HepG2 (cell line): Measurements from ENCODE around the gene SERTAD2. TPM values are rescaled to one million over a fixed set of nuclear protein-coding genes. Genes with fewer than 3 reads are reported as not detected.

Source experiments
- AGO2 ChIP-seq: fragments of 200-400 bp; formaldehyde crosslinking; optimal IDR thresholded peaks from 2 replicates; pipeline ENCODE3; 2017; ENCODE audit warnings: mild to moderate bottlenecking, low read depth, low read length, moderate library complexity
- ATF5 ChIP-seq: sonication (generic); formaldehyde crosslinking; IDR thresholded peaks from 2 replicates; pipeline ENCODE4 v1.4.0; 2020; ENCODE audit warnings: mild to moderate bottlenecking, low read depth, missing genetic modification reagents
- CEBPG ChIP-seq: IDR thresholded peaks from 2 replicates; pipeline ENCODE4 v1.6.1; 2016
- CHD2 ChIP-seq: IDR thresholded peaks from 2 replicates; pipeline ENCODE4 v1.6.1; 2011; ENCODE audit warnings: low read depth, low read length, improper control_type of control experiment
- CREB3 ChIP-seq: sonication (generic); formaldehyde crosslinking; IDR thresholded peaks from 2 replicates; pipeline ENCODE4 v1.5.0; 2020; ENCODE audit warnings: missing genetic modification reagents
- GATAD2A ChIP-seq: IDR thresholded peaks from 2 replicates; pipeline ENCODE4 v1.6.1; 2016
- HNRNPL ChIP-seq: fragments of 200-400 bp; formaldehyde crosslinking; IDR thresholded peaks from 2 replicates; pipeline ENCODE4 v1.6.1; 2017; ENCODE audit warnings: mild to moderate bottlenecking, low read depth, low read length
- HNRNPLL ChIP-seq: fragments of 200-400 bp; formaldehyde crosslinking; IDR thresholded peaks from 2 replicates; pipeline ENCODE4 v1.6.1; 2017; ENCODE audit warnings: mild to moderate bottlenecking, low read depth, low read length; ENCODE audit not compliant: poor library complexity, severe bottlenecking
- MATR3 ChIP-seq: sonication (generic); formaldehyde crosslinking; IDR thresholded peaks from 2 replicates; pipeline ENCODE4 v1.4.0; 2020; ENCODE audit warnings: missing genetic modification reagents
- MEF2D ChIP-seq: sonication (generic); formaldehyde crosslinking; IDR thresholded peaks from 2 replicates; pipeline ENCODE4 v1.5.1; 2020; ENCODE audit warnings: mild to moderate bottlenecking, missing genetic modification reagents
- MNT ChIP-seq: fragments of 450-650 bp; IDR thresholded peaks from 2 replicates; pipeline ENCODE4 v1.6.1; 2016
- MXD1 ChIP-seq: sonication (generic); formaldehyde crosslinking; IDR thresholded peaks from 2 replicates; pipeline ENCODE4 v1.4.0; 2020; ENCODE audit warnings: mild to moderate bottlenecking, missing genetic modification reagents
- PITX1 ChIP-seq: sonication (generic); formaldehyde crosslinking; IDR thresholded peaks from 2 replicates; pipeline ENCODE4 v1.5.1; 2020; ENCODE audit warnings: mild to moderate bottlenecking, missing genetic modification reagents
- RAD21 ChIP-seq: fragments of 450-650 bp; formaldehyde crosslinking; IDR thresholded peaks from 2 replicates; pipeline ENCODE4 v1.5.0; 2020; ENCODE audit warnings: mild to moderate bottlenecking
- REXO4 ChIP-seq: sonication (generic); formaldehyde crosslinking; IDR thresholded peaks from 2 replicates; pipeline ENCODE4 v1.8.0; 2022; ENCODE audit warnings: missing genetic modification reagents, mild to moderate bottlenecking, borderline replicate concordance
- RFX5 ChIP-seq: IDR thresholded peaks from 2 replicates; pipeline ENCODE4 v1.6.1; 2011; ENCODE audit warnings: low read depth, low read length, improper control_type of control experiment
- TERF1 ChIP-seq: sonication (generic); formaldehyde crosslinking; IDR thresholded peaks from 2 replicates; pipeline ENCODE4 v1.8.0; 2022; ENCODE audit warnings: mild to moderate bottlenecking, missing genetic modification reagents, moderate library complexity
- ZEB1 ChIP-seq: IDR thresholded peaks from 2 replicates; pipeline ENCODE4 v1.6.1; 2012; ENCODE audit warnings: mild to moderate bottlenecking, low read depth, inconsistent platforms; ENCODE audit not compliant: insufficient replicate concordance
- ZNF570 ChIP-seq: sonication (generic); formaldehyde crosslinking; IDR thresholded peaks from 2 replicates; pipeline ENCODE4 v1.4.0; 2020; ENCODE audit warnings: mild to moderate bottlenecking, missing genetic modification reagents, borderline replicate concordance
- ZNF574 ChIP-seq: sonication (generic); formaldehyde crosslinking; IDR thresholded peaks from 2 replicates; pipeline ENCODE4 v1.4.0; 2020; ENCODE audit warnings: missing genetic modification reagents
- ZSCAN12 ChIP-seq: sonication (generic); formaldehyde crosslinking; IDR thresholded peaks from 2 replicates; pipeline ENCODE4 v1.9.0; 2021; ENCODE audit warnings: mild to moderate bottlenecking, missing genetic modification reagents
- polyA plus RNA-seq, 8 experiments: library from polyadenylated mRNA; depleted of rRNA in 3 of 8; stranded (reverse) in 7 of 8; unstranded in 1 of 8; fragments of >200 nt; fragmentation: Illumina TruSeq in 4 of 8; extraction: Trizol in 4 of 8; gene quantifications; 2 replicates each; pipeline versions ENCODE4 v1.2.1 to v1.2.3, GENCODE V29; 2011 to 2016; ENCODE audit warnings: low read depth in 4 of 8, missing spikeins in 1 of 8, mixed read lengths in 1 of 8; ENCODE audit not compliant: insufficient read depth in 1 of 8
- total RNA-seq, 5 experiments: library from RNA; depleted of rRNA; stranded (reverse); fragments of >200 nt; fragmentation: Illumina TruSeq; extraction: Trizol; gene quantifications; 2 replicates each; pipeline ENCODE4 v1.2.3, GENCODE V29; 2016; ENCODE audit warnings: low read depth in 1 of 5

The SERTAD2 gene
- total and polyA plus RNA-seq, 2 of the 13 experiments (the other 11 are each of a cell fraction or from before 2014, with no cell fraction given): 6.7 to 22.6 TPM

- TF ChIP-seq TERF1 (CRISPR knock-in tag) (no peak), ZSCAN12 (CRISPR knock-in tag) (0 out of 2 replicates have a peak, but pooled peaks have one; percentile 12), HNRNPL (no peak), ZNF570 (CRISPR knock-in tag) (no peak), REXO4 (no peak), RAD21 (CRISPR knock-in tag) (peak; percentile 71), PITX1 (CRISPR knock-in tag) (no peak), ZEB1 (no peak), MNT (no peak), GATAD2A (CRISPR knock-in tag) (peak; percentile 80), CEBPG (CRISPR knock-in tag) (0 out of 2 replicates have a peak, but pooled peaks have one; percentile 12), AGO2 (no peak), ATF5 (no peak), RFX5 (no peak), HNRNPLL (no peak), MEF2D (no peak), ZNF574 (CRISPR knock-in tag) (no peak), CREB3 (CRISPR knock-in tag) (no peak), MATR3 (CRISPR knock-in tag) (no peak), MXD1 (no peak), CHD2 (no peak)
Observed at GRCh38 chr2:64646007-64646880, 7.5 kb downstream of the SERTAD2 start (continued).
